GM18498 (cell line): ENCODE measurements around the gene GGNBP2.

Source experiments
- ATAC-seq: cut with Tn5 transposase; IDR thresholded peaks from one replicate; pipeline ENCODE4 v1.9.1; 2021; ENCODE audit warnings: mild to moderate bottlenecking, moderate library complexity; ENCODE audit not compliant: unreplicated experiment

Gene GGNBP2

DNA sequence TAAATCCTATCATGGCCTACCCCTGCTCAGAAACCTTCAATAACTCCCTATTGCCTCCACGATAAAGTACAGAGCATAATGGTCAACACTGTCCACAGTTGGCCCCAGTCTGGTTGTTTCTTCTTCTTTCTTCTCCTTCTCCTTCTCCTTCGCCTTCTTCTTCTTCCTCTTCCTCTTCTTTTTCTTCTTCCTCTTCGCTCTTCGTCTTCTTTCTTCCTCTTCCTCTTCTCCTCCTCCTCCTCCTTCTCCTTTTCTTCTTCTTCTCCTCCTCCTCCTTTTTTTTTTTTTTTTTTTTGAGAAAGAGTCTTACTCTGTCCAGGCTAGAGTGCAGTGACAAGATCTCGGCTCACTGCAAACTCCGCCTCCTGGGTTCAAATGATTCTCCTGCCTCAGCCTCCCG is 80.5 kb downstream of the GGNBP2 start:
- no peak for ATAC-seq

DNA sequence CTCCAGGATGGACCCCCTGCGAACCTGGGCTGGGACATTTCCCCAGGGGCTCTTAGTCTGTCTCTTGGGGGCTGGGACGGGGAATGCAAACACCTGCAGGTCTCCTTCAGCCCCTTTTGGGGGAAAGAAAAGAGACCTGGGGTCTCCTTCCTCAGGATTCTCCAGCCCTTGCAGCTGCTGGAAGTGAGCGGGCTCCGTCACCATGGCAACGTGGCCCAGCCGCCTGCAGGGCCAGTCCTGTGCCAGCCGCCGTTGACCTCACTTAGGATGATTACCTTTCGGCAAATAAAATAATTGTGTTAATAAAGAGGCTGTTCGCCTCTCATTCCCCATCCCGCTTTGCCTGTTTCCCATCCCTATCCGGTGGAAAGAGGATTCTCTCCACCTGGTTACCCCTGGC is 82.4 kb downstream of the GGNBP2 start:
- no peak for ATAC-seq

DNA sequence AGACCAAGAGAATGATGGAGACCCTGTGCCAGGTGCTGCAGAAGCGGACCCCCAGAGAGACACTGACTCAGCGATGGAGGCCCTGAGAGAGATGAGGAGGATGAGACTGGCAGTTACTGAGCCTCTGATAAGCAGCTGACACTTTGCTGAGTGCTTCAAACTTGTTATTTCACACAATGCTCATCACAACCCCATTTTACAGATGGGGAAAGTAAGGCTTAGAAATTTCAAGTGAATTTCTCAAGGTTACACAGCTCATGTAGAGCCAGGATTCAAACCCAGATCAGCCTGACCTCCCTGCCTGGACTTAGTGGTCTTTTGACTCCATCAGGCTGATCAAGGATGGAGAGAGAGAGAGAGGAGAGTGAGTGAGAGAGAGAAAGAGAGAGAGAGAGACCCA is 83.9 kb downstream of the GGNBP2 start:
- ATAC-seq = no peak

DNA sequence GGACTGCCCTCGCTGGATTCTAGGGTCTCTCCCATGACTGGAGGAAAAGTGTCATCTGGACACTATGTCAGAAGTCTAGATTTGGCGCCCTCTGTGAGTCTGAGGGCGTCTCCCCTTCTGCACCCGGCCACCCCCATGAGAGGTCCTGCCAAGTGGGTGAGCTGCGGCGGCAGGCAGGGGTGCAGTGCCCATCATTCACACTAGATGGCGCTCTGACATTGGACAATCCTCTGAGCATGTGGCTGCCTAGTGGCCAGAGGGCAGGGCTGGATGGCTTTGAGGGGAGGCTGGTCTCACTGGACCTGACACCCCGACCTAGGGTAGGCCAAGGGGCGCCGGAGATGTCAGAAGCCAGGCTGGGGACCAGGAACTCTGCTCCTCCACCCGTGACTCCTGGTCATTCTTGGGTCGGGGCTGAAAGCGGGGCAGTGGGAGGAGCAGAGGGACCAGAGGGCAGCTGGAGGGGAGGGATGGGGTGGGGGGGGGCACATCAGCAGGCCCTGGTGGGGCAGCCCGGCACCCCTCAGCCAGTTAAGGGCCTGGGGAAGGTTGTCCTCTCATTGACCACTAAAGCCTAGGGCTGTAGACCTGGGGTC is 84.6 kb downstream of the GGNBP2 start:
- ATAC-seq = no peak

DNA sequence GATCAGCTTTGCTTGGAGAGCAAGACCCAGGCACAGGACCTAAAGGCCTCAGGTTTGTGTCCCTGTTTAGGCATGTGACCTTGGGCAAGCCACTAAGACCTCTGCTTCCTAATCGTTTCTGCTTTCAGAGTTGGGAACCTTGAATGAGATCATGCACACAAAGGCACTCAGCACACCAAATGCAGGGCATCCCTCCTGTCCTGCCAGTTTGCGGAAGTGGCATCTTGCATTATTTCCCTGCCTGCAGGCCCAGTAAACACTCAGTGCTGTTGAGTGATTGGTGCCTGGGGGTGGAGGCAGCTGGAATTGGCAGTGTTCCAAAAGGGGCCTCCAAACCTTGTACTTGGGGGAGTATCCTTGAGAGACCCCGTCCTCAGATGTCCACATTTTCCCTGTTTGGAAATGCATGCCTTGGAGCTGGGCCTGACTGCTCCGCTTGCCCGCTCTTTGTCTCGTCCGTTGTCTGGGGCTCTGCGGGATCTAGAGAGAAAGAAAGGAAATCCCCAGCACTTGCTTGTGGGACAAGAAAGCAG is 85.3 kb downstream of the GGNBP2 start:
- no peak for ATAC-seq

DNA sequence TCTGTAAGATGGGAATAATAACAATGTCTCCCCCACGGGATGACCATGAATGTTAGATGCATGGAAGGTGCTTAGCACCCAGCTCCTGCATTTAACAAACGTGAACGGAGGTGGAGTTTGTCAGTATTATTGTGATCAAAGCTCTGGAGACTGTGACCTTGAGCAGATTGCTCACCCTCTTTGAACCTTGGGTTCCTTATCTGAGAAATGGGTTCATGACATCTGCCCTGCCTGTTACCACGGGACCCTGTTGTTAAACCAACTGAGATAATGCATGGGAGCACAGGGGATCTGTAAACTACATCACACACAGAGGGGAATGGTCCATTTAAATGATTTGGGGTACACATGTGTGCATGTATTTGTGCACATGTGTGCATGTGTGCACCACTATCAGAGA is 86.3 kb downstream of the GGNBP2 start:
- no peak for ATAC-seq

DNA sequence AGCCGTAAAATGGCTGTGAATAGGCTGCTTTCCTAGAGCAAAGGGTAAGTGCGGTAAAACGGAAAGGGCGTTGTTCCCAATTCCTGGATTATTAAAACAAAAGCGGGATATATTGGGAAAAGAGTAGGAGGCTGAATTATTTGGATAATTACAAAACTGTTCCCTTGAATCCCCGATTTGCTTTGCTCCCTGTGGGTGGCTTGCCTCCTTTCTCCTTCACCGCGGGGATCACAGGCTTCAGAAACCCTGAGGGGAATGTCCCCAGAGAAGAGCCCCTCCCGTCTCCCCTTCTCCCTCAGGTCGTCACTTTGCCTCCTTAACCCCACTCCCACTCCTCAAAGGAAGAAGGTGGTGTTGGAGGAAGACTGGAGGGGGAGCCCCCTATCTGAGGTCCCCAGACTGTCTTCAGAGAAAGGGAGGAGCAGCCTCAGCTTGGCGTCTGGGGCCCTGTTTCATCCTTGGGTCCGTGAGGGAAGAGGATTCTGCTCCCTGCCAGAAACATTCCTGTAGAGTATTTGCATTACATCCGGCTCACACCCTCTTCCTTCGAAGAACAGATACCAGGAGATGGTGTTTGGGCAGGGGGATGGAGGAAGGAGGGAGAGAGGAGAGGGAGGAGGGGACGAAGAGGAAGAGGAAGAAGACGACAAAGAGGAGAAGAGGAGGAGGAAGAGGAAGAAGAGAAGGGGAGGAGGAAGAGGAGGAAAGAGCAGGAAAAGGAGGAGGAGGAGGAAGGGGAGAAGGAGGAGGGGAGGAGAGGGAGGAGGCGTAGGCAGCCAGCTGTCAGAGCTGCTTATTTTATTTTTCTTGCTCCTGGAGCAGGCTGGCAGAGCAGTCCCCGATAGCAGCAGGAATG is 88.4 kb downstream of the GGNBP2 start:
- ATAC-seq = no peak
